Measurements from ENCODE around the gene PVALEF. TPM values are rescaled to one million over a fixed set of nuclear protein-coding genes. Genes with fewer than 3 reads are reported as not detected.

PVALEF gene
- total and polyA plus RNA-seq, 2 of the 8 experiments (the other 6 are each of a cell fraction or from before 2014, with no cell fraction given) = 0.03 TPM; not detected in 1

DNA sequence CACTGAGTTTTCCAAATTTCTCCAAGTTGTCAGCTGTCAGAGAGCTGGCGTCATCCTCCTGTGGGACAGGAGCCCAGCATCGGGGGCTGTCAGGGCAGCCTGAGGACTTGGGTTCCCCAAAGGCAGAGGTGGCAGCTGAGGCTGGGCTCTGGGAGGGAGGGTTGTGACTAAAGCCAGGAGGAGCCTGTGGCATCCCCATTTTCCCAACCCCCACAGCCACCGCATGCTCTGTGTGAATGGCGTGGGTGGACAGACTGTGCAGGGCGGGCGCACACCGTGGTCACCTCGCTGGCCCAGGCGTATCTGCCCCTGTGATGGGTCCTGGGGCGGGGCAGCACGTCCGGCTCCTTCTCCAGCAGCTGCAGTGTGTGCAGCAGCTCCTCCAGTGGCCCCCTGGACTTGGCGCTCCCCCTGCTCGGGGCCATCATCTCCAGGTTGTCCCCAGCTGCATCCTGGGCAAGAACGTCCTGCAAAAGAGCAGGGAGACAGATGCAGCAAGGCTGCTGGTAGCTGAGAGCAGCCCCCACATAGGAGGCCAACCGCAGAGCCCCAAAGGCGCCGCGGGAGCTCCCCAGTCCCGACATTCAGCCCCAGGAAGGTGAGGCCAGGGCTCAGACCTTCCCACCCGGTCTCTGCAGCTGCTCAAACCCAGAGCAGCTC lies 32.7 kb downstream of the PVALEF start:
- FAIRE-seq (no peak), DNase-seq (ENCODE audit: low read depth in 1 of 2, low spot score in 2 of 2) (no peak)
- Histone ChIP-seq H3K36me3 (ENCODE audit: control insufficient read depth in 2 of 4, insufficient read depth in 4 of 4, low read length in 3 of 4) (peaks cover 2 to 26% (median 5%) of the 10 kb centered on the region in 4 experiments; a peak in 3 of 8 replicates), H2BK5ac (ENCODE audit: low read depth, low read length) (no peak overlapping the region), H3K4me2 (ENCODE audit: insufficient read depth in 1 of 2, low read depth in 2 of 2, low read length in 2 of 2) (no peak overlapping the region), H2BK120ac (replicated peaks; ENCODE audit: low read depth, low read length) (no peak overlapping the region), H3K18ac (ENCODE audit: extremely low read depth, low read length) (no peak overlapping the region), H3K4me1 (replicated peaks in 1 of 4; ENCODE audit: control insufficient read depth in 3 of 4, insufficient read depth in 4 of 4, low read length in 3 of 4) (no peaks in the 10 kb centered on the region; a peak in 1 of 7 replicates), H4K20me1 (replicated peaks in 1 of 2; ENCODE audit: control insufficient read depth in 1 of 2, insufficient read depth in 2 of 2, low read length in 2 of 2) (peaks cover 0 to 4% of the 10 kb centered on the region in 2 experiments), H3K79me2 (ENCODE audit: control insufficient read depth in 1 of 2, insufficient read depth in 2 of 2, low read length in 2 of 2) (no peaks in the 10 kb centered on the region), H2AFZ (ENCODE audit: low read length) (no peak overlapping the region), H3K23ac (ENCODE audit: insufficient read length) (no peak overlapping the region), H2BK20ac (ENCODE audit: low read length) (no peak overlapping the region), H3K27ac (ENCODE audit: low read depth, low read length) (no peak overlapping the region), H2BK15ac (ENCODE audit: low read length) (no peak overlapping the region), H3K79me1 (ENCODE audit: low read depth, low read length) (no peaks in the 10 kb centered on the region), H3K27me3 (replicated peaks in 1 of 4; ENCODE audit: control insufficient read depth in 3 of 4, extremely low read depth in 1 of 4, insufficient read depth in 3 of 4, low read length in 3 of 4) (no peaks in the 10 kb centered on the region), H3K4ac (replicated peaks; ENCODE audit: insufficient read length, low read depth, low read length) (no peak overlapping the region), H2AK5ac (ENCODE audit: low read depth, low read length) (no peak overlapping the region), H4K91ac (replicated peaks; ENCODE audit: insufficient read length, low read length) (no peak overlapping the region), H3K56ac (replicated peaks; ENCODE audit: insufficient read length, low read depth, low read length) (no peak overlapping the region), H2BK12ac (ENCODE audit: low read depth, low read length) (no peak overlapping the region), H4K5ac (ENCODE audit: insufficient read length, low read depth, low read length) (no peak overlapping the region), H4K8ac (ENCODE audit: extremely low read depth, insufficient read depth, low read length) (no peak overlapping the region), H3K23me2 (ENCODE audit: low read depth, low read length) (no peaks in the 10 kb centered on the region), H3K9me3 (ENCODE audit: insufficient read depth in 2 of 2, low read depth in 1 of 2, low read length in 1 of 2) (no peaks in the 10 kb centered on the region), H3K14ac (ENCODE audit: insufficient read length) (no peak overlapping the region), H3K4me3 (ENCODE audit: extremely low read depth in 1 of 4, insufficient read depth in 2 of 4, low read depth in 3 of 4, low read length in 4 of 4) (no peak overlapping the region), H3K9ac (replicated peaks in 1 of 4; ENCODE audit: extremely low read depth in 1 of 4, low read depth in 3 of 4, low read length in 3 of 4) (no peak overlapping the region)
- ChIA-PET POLR2A (ENCODE audit: partially characterized antibody) (interaction anchor here (1.0 to 1.7 kb wide), 4 partner anchors 13 to 49 kb away, joined by 3 read pairs; no protein-coding TSS in a partner anchor), CTCF (ENCODE audit: partially characterized antibody) (interaction anchor here (0.8 to 3.7 kb wide), 7 partner anchors 10 to 242 kb away, joined by 3 to 16 read pairs (median 5); no protein-coding TSS in a partner anchor)
- TF ChIP-seq MAFK (IDR thresholded peaks at IDR 0.05; ENCODE audit: low read depth, low read length) (no peak), YY1 (IDR thresholded peaks at IDR 0.05; ENCODE audit: low read depth, low read length) (no peak), POLR2AphosphoS5 (IDR thresholded peaks at IDR 0.05; ENCODE audit: low read depth, low read length) (no peak), CEBPB (IDR thresholded peaks at IDR 0.05; ENCODE audit: low read depth, low read length) (no peak), TCF12 (IDR thresholded peaks at IDR 0.05; ENCODE audit: low read depth, low read length) (no peak)
- TF ChIP-seq, protein P1, sequence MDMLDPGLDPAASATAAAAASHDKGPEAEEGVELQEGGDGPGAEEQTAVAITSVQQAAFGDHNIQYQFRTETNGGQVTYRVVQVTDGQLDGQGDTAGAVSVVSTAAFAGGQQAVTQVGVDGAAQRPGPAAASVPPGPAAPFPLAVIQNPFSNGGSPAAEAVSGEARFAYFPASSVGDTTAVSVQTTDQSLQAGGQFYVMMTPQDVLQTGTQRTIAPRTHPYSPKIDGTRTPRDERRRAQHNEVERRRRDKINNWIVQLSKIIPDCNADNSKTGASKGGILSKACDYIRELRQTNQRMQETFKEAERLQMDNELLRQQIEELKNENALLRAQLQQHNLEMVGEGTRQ (IDR thresholded peaks at IDR 0.05; ENCODE audit: low read length) = no peak
- 94% methylated on average over 20 of the region's 21 CpGs; no CpG with 5 or more reads in 1 of the 2 experiments for WGBS, 2 experiments (ENCODE audit: extremely low coverage in 1 of 2, insufficient coverage in 1 of 2, insufficient read length in 1 of 2, insufficient replicate concordance in 2 of 2, low coverage in 1 of 2, low lambda C conversion rate in 2 of 2, missing lambda C conversion rate in 1 of 2)
